HG02588 (cell line): ENCODE measurements around the gene TECPR2.
"Not testable (repeated sequence)": the region's sequence is repeated elsewhere in the genome, so short reads cannot be mapped to it uniquely, and the experiment has no call there.

Source experiments
- ATAC-seq: cut with Tn5 transposase; IDR thresholded peaks from one replicate; pipeline ENCODE4 v1.9.1; 2021; ENCODE audit warnings: mild to moderate bottlenecking, moderate library complexity; ENCODE audit not compliant: unreplicated experiment

The TECPR2 gene

DNA sequence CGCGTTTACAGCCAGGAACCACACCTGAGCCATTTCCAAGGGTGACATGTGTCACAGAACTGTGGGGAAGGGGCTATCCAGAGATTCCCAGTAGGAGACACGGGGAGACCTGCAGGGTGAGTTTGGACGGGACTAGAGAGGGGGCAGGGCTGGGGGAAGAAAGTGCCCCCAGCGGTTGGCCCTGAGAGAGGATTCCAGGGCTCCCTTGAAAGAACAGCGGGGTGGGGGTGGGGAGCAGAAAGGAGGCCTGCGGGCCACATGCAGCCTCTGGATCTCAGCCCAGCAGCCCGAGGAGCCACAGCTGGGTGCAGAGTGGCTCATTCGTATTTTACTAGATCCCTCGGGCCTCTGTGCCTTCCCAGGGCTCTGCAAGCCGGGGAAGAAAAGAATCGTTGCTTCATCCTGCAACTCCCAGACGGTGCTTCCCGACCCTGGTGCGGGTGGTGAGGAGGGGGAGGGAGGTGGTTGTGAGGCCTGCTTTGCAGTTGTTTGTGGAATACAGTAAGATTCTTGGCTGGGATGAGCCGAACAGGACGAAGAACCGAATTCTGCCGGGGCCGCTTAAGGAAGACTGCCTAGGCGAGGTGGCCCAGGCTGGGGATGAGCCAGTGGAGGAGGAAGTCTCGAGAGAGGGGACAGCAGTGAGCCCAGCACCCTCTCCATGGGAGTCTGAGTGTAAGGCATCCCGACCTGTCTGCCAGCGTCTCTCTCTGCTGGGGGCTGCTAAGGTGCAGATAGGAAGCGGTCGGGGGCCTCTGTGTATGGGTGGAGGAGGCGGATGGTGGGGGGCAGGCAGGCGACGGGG is 182.9 kb downstream of the TECPR2 start:
- no peak for ATAC-seq

DNA sequence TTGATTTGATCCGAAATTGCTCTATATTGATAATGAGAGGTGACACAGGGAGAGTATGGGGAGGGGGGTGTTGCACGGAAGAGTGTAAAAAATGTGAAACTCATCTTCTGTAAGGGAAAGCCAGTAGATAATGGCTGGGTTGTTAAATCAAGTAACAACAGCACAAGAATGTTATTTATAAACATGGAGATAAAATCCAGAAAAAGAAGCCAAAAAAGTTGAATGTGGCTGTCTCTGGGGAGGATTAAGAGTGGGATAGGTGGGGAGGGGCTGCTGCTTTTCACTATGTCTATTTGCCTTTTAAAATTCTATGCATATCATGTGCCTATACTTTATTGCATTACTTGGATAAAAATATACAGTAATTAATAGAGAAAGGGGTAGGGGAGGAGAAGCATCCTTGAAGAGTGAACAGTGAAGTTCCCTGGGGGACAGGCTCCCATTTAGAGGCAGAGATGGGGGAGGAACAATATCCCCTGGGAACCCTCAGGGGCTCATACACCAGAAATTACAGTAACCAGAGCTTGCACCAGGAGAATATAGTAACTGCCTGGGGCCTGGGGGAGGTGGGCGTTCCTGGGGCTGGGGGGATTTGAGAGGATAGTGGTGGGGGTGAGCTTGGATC is 186.0 kb downstream of the TECPR2 start:
- ATAC-seq: no peak

DNA sequence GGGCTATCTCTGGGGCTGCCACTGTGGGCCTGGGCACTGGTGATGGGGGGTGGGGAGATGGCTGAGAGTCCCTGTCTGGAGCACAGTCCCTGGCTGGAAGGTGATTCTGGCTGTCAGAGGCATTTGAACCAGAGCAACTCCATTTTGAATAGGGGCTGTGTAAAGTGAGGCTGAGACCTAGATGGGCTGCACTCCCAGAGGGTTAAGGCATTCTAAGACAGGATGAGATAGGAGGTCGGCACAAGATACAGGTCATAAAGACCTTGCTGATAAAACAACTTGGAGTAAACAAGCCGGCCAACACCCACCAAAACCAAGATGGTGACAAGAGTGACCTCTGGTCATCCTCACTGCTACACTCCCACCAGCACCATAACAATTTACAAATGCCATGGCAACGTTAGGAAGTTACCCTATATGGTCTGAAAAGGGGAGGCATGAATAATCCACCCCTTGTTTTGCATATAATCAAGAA is 188.2 kb downstream of the TECPR2 start:
- ATAC-seq: not testable (repeated sequence)
